Measurements from ENCODE around the gene GCA.

The GCA gene

DNA sequence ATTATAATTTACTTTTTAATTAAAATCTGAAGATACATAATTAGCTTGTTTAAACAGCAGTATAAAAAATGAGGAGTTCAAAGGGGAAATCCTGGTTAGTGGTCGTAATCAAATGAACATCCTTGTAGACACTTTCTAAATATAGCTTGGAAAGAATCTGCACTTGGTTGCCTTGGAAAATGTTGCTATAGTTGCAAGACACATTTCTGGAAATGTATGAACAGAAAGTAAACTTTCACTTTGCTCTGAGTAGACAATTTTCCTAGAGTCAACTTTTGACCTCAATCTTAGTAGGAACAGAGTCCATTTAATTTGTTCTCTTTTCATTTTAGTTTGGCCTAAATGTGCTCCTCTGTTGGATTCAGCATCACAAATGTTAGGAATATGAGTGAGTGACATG is 38.3 kb downstream of the GCA start:
- Histone ChIP-seq H3K14ac (ENCODE audit: low read length in 2 of 2) (no peak overlapping the region), H3K9me3 (ENCODE audit: control insufficient read depth, low read length) (no peaks in the 10 kb centered on the region), H3K4me1 (ENCODE audit: control insufficient read depth, insufficient read depth, low read depth, low read length) (no peaks in the 10 kb centered on the region), H4K8ac (ENCODE audit: low read length) (no peak overlapping the region), H3K9ac (ENCODE audit: low read length) (no peak overlapping the region), H3K79me1 (replicated peaks; ENCODE audit: low read length, poor library complexity, severe bottlenecking) (no peaks in the 10 kb centered on the region), H2AK5ac (ENCODE audit: low read length, severe bottlenecking) (no peak overlapping the region), H2BK15ac (ENCODE audit: low read depth, poor library complexity, severe bottlenecking) (no peak overlapping the region), H2BK120ac (ENCODE audit: low read depth, low read length) (no peak overlapping the region), H3K27ac (ENCODE audit: low read length, poor library complexity, severe bottlenecking) (no peak overlapping the region), H3K23ac (ENCODE audit: low read length in 2 of 2) (no peak overlapping the region), H2BK5ac (ENCODE audit: low read depth, low read length, poor library complexity, severe bottlenecking) (no peak overlapping the region), H3K4ac (ENCODE audit: low read depth in 1 of 2, low read length in 2 of 2) (no peak overlapping the region), H2BK12ac (ENCODE audit: low read length in 2 of 2) (no peak overlapping the region), H2AFZ (ENCODE audit: low read depth, low read length) (no peak overlapping the region), H3K4me2 (ENCODE audit: low read length, poor library complexity, severe bottlenecking) (no peak overlapping the region), H3K18ac (ENCODE audit: low read depth in 1 of 2, low read length in 2 of 2) (no peak overlapping the region), H3K36me3 (ENCODE audit: control insufficient read depth in 1 of 2, insufficient read depth in 2 of 2, low read depth in 1 of 2, low read length in 2 of 2) (no peaks in the 10 kb centered on the region), H3K4me3 (ENCODE audit: insufficient read depth in 1 of 2, low read depth in 1 of 2, low read length in 2 of 2) (no peak overlapping the region), H3K27me3 (ENCODE audit: control insufficient read depth in 1 of 2, insufficient read depth in 1 of 2, low read length in 2 of 2) (no peaks in the 10 kb centered on the region), H4K91ac (ENCODE audit: low read length) (no peak overlapping the region)
- WGBS: no CpG with 5 or more reads among the region's 1 CpG
- peak; percentile 79 for DNase-seq

DNA sequence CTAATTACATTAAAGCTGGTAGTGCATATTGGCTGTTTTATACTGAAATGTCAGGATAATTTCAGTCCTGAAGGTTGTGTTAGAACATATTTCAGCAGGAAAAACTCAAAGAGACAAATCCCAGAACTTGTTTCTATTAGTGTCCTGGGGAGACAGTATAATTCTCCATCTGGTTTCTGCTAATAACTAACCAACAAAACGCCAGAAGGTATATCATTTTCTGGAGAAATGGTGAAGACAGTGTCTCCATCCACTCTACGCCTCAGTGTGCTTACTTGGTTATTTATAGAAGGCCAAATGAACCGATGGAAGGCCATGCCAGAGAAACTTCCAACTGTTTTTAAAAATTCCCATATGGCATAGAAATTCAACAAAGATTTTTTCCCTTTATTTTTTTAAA is 41.6 kb downstream of the GCA start:
- Histone ChIP-seq H2AK5ac (ENCODE audit: low read length, severe bottlenecking) (no peak overlapping the region), H2BK15ac (ENCODE audit: low read depth, poor library complexity, severe bottlenecking) (no peak overlapping the region), H3K27ac (ENCODE audit: low read length, poor library complexity, severe bottlenecking) (no peak overlapping the region), H4K91ac (ENCODE audit: low read length) (no peak overlapping the region), H2AFZ (ENCODE audit: low read depth, low read length) (no peak overlapping the region), H3K14ac (ENCODE audit: low read length in 2 of 2) (no peak overlapping the region), H2BK5ac (ENCODE audit: low read depth, low read length, poor library complexity, severe bottlenecking) (no peak overlapping the region), H3K79me1 (replicated peaks; ENCODE audit: low read length, poor library complexity, severe bottlenecking) (no peaks in the 10 kb centered on the region), H4K8ac (ENCODE audit: low read length) (no peak overlapping the region), H3K36me3 (ENCODE audit: control insufficient read depth in 1 of 2, insufficient read depth in 2 of 2, low read depth in 1 of 2, low read length in 2 of 2) (no peaks in the 10 kb centered on the region), H3K4me3 (ENCODE audit: insufficient read depth in 1 of 2, low read depth in 1 of 2, low read length in 2 of 2) (no peak overlapping the region), H3K9ac (ENCODE audit: low read length) (no peak overlapping the region), H3K9me3 (ENCODE audit: control insufficient read depth, low read length) (no peaks in the 10 kb centered on the region), H3K27me3 (ENCODE audit: control insufficient read depth in 1 of 2, insufficient read depth in 1 of 2, low read length in 2 of 2) (no peaks in the 10 kb centered on the region), H3K18ac (ENCODE audit: low read depth in 1 of 2, low read length in 2 of 2) (no peak overlapping the region), H2BK12ac (ENCODE audit: low read length in 2 of 2) (no peak overlapping the region), H3K4ac (ENCODE audit: low read depth in 1 of 2, low read length in 2 of 2) (no peak overlapping the region), H2BK120ac (ENCODE audit: low read depth, low read length) (no peak overlapping the region), H3K23ac (ENCODE audit: low read length in 2 of 2) (no peak overlapping the region), H3K4me1 (ENCODE audit: control insufficient read depth, insufficient read depth, low read depth, low read length) (no peaks in the 10 kb centered on the region), H3K4me2 (ENCODE audit: low read length, poor library complexity, severe bottlenecking) (no peak overlapping the region)
- WGBS: 75% methylated on average over 3 of the region's 3 CpGs
- DNase-seq: no peak

- no peaks in the 10 kb centered on the region for H3K79me1 ChIP-seq (replicated peaks; ENCODE audit: low read length, poor library complexity, severe bottlenecking)
- no peaks in the 10 kb centered on the region for H3K4me1 ChIP-seq (ENCODE audit: control insufficient read depth, insufficient read depth, low read depth, low read length)
- no peak overlapping the region for H3K27ac ChIP-seq (ENCODE audit: low read length, poor library complexity, severe bottlenecking)
- no peak overlapping the region for H2BK12ac ChIP-seq (ENCODE audit: low read length in 2 of 2)
- no peak overlapping the region for H3K4me2 ChIP-seq (ENCODE audit: low read length, poor library complexity, severe bottlenecking)
- H4K91ac ChIP-seq (ENCODE audit: low read length): no peak overlapping the region
- H3K23ac ChIP-seq (ENCODE audit: low read length in 2 of 2): no peak overlapping the region
- H4K8ac ChIP-seq (ENCODE audit: low read length): no peak overlapping the region
- 95% methylated on average over 3 of the region's 4 CpGs for WGBS
- no peak overlapping the region for H2BK5ac ChIP-seq (ENCODE audit: low read depth, low read length, poor library complexity, severe bottlenecking)
- H3K14ac ChIP-seq (ENCODE audit: low read length in 2 of 2): no peak overlapping the region
- no peak overlapping the region for H3K4ac ChIP-seq (ENCODE audit: low read depth in 1 of 2, low read length in 2 of 2)
- no peak overlapping the region for H2AK5ac ChIP-seq (ENCODE audit: low read length, severe bottlenecking)
- no peak overlapping the region for H2BK15ac ChIP-seq (ENCODE audit: low read depth, poor library complexity, severe bottlenecking)
- no peaks in the 10 kb centered on the region for H3K9me3 ChIP-seq (ENCODE audit: control insufficient read depth, low read length)
- no peaks in the 10 kb centered on the region for H3K27me3 ChIP-seq (ENCODE audit: control insufficient read depth in 1 of 2, insufficient read depth in 1 of 2, low read length in 2 of 2)
- H2BK120ac ChIP-seq (ENCODE audit: low read depth, low read length): no peak overlapping the region
- no peak overlapping the region for H3K9ac ChIP-seq (ENCODE audit: low read length)
- no peak overlapping the region for H3K4me3 ChIP-seq (ENCODE audit: insufficient read depth in 1 of 2, low read depth in 1 of 2, low read length in 2 of 2)
- no peak overlapping the region for H2AFZ ChIP-seq (ENCODE audit: low read depth, low read length)
- H3K36me3 ChIP-seq (ENCODE audit: control insufficient read depth in 1 of 2, insufficient read depth in 2 of 2, low read depth in 1 of 2, low read length in 2 of 2): no peaks in the 10 kb centered on the region
- no peak for DNase-seq
- no peak overlapping the region for H3K18ac ChIP-seq (ENCODE audit: low read depth in 1 of 2, low read length in 2 of 2)
Measured at GRCh38 chr2:162390801-162391200, 46.9 kb downstream of the GCA start.

- Histone ChIP-seq H3K79me1 (replicated peaks; ENCODE audit: low read length, poor library complexity, severe bottlenecking) (no peaks in the 10 kb centered on the region), H3K23ac (ENCODE audit: low read length in 2 of 2) (no peak overlapping the region), H2AFZ (ENCODE audit: low read depth, low read length) (no peak overlapping the region), H3K36me3 (ENCODE audit: control insufficient read depth in 1 of 2, insufficient read depth in 2 of 2, low read depth in 1 of 2, low read length in 2 of 2) (no peaks in the 10 kb centered on the region), H3K4me3 (ENCODE audit: insufficient read depth in 1 of 2, low read depth in 1 of 2, low read length in 2 of 2) (no peak overlapping the region), H3K18ac (ENCODE audit: low read depth in 1 of 2, low read length in 2 of 2) (no peak overlapping the region), H3K4ac (ENCODE audit: low read depth in 1 of 2, low read length in 2 of 2) (no peak overlapping the region), H2BK120ac (ENCODE audit: low read depth, low read length) (no peak overlapping the region), H2AK5ac (ENCODE audit: low read length, severe bottlenecking) (no peak overlapping the region), H3K4me2 (ENCODE audit: low read length, poor library complexity, severe bottlenecking) (no peak overlapping the region), H3K4me1 (ENCODE audit: control insufficient read depth, insufficient read depth, low read depth, low read length) (no peaks in the 10 kb centered on the region), H3K14ac (ENCODE audit: low read length in 2 of 2) (no peak overlapping the region), H3K9ac (ENCODE audit: low read length) (no peak overlapping the region), H3K27me3 (ENCODE audit: control insufficient read depth in 1 of 2, insufficient read depth in 1 of 2, low read length in 2 of 2) (no peaks in the 10 kb centered on the region), H3K27ac (ENCODE audit: low read length, poor library complexity, severe bottlenecking) (no peak overlapping the region), H3K9me3 (ENCODE audit: control insufficient read depth, low read length) (no peaks in the 10 kb centered on the region), H2BK12ac (ENCODE audit: low read length in 2 of 2) (no peak overlapping the region), H2BK15ac (ENCODE audit: low read depth, poor library complexity, severe bottlenecking) (no peak overlapping the region), H2BK5ac (ENCODE audit: low read depth, low read length, poor library complexity, severe bottlenecking) (no peak overlapping the region), H4K91ac (ENCODE audit: low read length) (no peak overlapping the region), H4K8ac (ENCODE audit: low read length) (no peak overlapping the region)
- no peak for DNase-seq
- 84% methylated on average over 3 of the region's 3 CpGs for WGBS
Measured at GRCh38 chr2:162400336-162400735, 56.4 kb downstream of the GCA start.

Measured in mesenchymal stem cell (in vitro differentiated cells and primary cell).